ENCODE measurements around the gene PPP1R15B. TPM values are rescaled to one million over a fixed set of nuclear protein-coding genes. Genes with fewer than 3 reads are reported as not detected.

Gene PPP1R15B
- total RNA-seq, 1 donor = 49.7 TPM

- DNase-seq (ENCODE audit: low read depth) = no peak
- no peak overlapping the region for H3K4me3 ChIP-seq (ENCODE audit: low read depth, low read length)
- TF ChIP-seq, protein P1, sequence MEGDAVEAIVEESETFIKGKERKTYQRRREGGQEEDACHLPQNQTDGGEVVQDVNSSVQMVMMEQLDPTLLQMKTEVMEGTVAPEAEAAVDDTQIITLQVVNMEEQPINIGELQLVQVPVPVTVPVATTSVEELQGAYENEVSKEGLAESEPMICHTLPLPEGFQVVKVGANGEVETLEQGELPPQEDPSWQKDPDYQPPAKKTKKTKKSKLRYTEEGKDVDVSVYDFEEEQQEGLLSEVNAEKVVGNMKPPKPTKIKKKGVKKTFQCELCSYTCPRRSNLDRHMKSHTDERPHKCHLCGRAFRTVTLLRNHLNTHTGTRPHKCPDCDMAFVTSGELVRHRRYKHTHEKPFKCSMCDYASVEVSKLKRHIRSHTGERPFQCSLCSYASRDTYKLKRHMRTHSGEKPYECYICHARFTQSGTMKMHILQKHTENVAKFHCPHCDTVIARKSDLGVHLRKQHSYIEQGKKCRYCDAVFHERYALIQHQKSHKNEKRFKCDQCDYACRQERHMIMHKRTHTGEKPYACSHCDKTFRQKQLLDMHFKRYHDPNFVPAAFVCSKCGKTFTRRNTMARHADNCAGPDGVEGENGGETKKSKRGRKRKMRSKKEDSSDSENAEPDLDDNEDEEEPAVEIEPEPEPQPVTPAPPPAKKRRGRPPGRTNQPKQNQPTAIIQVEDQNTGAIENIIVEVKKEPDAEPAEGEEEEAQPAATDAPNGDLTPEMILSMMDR (IDR thresholded peaks at IDR 0.05; ENCODE audit: insufficient read depth, low read depth, low read length) = no peak
These were observed 44.3 kb downstream of the PPP1R15B start for GRCh38 chr1:204367193-204367858.

GRCh38 chr1:204366759-204367158 lies 44.9 kb downstream of the PPP1R15B start:
- H3K4me3 ChIP-seq (ENCODE audit: low read depth, low read length) = no peak overlapping the region
- TF ChIP-seq, protein P1 (IDR thresholded peaks at IDR 0.05; ENCODE audit: insufficient read depth, low read depth, low read length) = peak; percentile 62
- no peak for DNase-seq (ENCODE audit: low read depth)

GRCh38 chr1:204363335-204364114 lies 48.1 kb downstream of the PPP1R15B start:
- peak; percentile 74 for DNase-seq (ENCODE audit: low read depth)
- TF ChIP-seq, protein P1 (IDR thresholded peaks at IDR 0.05; ENCODE audit: insufficient read depth, low read depth, low read length) = peak; percentile 98

GRCh38 chr1:204362984-204363334 lies 48.7 kb downstream of the PPP1R15B start:
- H3K4me3 ChIP-seq (ENCODE audit: low read depth, low read length) = peak overlapping the region; percentile 54
- no peak for DNase-seq (ENCODE audit: low read depth)
- TF ChIP-seq, protein P1 (IDR thresholded peaks at IDR 0.05; ENCODE audit: insufficient read depth, low read depth, low read length) = no peak

More at GRCh38 chr1:204363335-204364114, 48.1 kb downstream of the PPP1R15B start:
- H3K4me3 ChIP-seq (ENCODE audit: low read depth, low read length) = peak overlapping the region; percentile 54

- no peak for DNase-seq (ENCODE audit: low read depth)
- TF ChIP-seq, protein P1 (IDR thresholded peaks at IDR 0.05; ENCODE audit: insufficient read depth, low read depth, low read length) = no peak
- no peak overlapping the region for H3K4me3 ChIP-seq (ENCODE audit: low read depth, low read length)
These were observed 49.8 kb downstream of the PPP1R15B start for GRCh38 chr1:204361781-204362180.

DNA sequence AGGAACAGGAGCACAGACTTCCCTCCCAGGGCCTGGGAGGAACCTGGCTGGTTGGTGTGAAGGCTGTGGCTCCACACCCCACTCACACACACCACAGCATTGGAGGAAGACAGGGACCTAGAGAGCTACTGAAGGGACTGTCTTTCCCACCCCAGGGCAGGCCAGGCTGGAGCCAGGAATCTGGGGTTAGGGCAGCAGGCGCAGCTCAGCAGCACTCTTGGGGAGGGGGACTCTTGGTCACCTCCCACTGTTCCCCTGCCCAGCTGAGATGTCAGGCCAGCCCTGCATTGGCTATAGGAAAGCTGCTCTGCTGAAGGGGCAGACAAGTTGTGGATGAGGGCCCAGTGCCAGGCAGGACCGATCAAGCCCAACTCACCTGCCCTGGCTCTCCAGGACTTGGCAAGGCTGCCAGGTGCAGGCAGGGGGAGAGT lies 50.3 kb downstream of the PPP1R15B start:
- no peak overlapping the region for H3K4me3 ChIP-seq (ENCODE audit: low read depth, low read length)
- TF ChIP-seq, protein P1 (IDR thresholded peaks at IDR 0.05; ENCODE audit: insufficient read depth, low read depth, low read length) = no peak
- DNase-seq (ENCODE audit: low read depth) = no peak

Measured in fibroblast of villous mesenchyme (primary cell).